ENCODE results near the gene CTNND2. TPM values are rescaled to one million over a fixed set of nuclear protein-coding genes. Genes with fewer than 3 reads are reported as not detected.

The CTNND2 gene
- total and polyA plus RNA-seq, 4 donors, result 0.30 to 2.2 (median 0.71) TPM

- no peak overlapping the region for H3K4me3 ChIP-seq
- no peak overlapping the region for H3K27ac ChIP-seq (ENCODE audit: low read depth in 1 of 2, low read length in 1 of 2)
- DNase-seq (no peak), ATAC-seq (ENCODE audit: insufficient read depth, low FRiP score) (no peak)
- peaks cover 0 to 5% (median 0%) of the 10 kb centered on the region in 4 donors for H3K9me3 ChIP-seq (ENCODE audit: control insufficient read depth in 4 of 4, insufficient read depth in 3 of 4, low read length in 3 of 4)
- no peaks in the 10 kb centered on the region for H3K4me1 ChIP-seq (ENCODE audit: control insufficient read depth in 5 of 5, insufficient read depth in 5 of 5, low read length in 5 of 5)
- H3K9ac ChIP-seq (ENCODE audit: insufficient read depth in 1 of 2, low read length in 2 of 2), result no peak overlapping the region
- TF ChIP-seq CTCF (IDR thresholded peaks at IDR 0.05; ENCODE audit: control extremely low read depth, extremely low read depth), result no peak
- WGBS, 2 donors, result 83 to 88% methylated on average over 9 of the region's 9 CpGs
- H3K36me3 ChIP-seq (ENCODE audit: control insufficient read depth in 4 of 4, insufficient read depth in 4 of 4, low read length in 4 of 4), result no peaks in the 10 kb centered on the region
- no peaks in the 10 kb centered on the region for H3K27me3 ChIP-seq (ENCODE audit: control insufficient read depth in 3 of 3, insufficient read depth in 3 of 3, low read length in 2 of 3)
Measured at GRCh38 chr5:11918463-11919045, 14.3 kb upstream of the CTNND2 start.

- DNase-seq (no peak), ATAC-seq (ENCODE audit: insufficient read depth, low FRiP score) (no peak)
- Histone ChIP-seq H3K27me3 (ENCODE audit: control insufficient read depth in 3 of 3, insufficient read depth in 3 of 3, low read length in 2 of 3) (peaks cover 5 to 23% (median 9%) of the 10 kb centered on the region in 3 donors), H3K36me3 (ENCODE audit: control insufficient read depth in 4 of 4, insufficient read depth in 4 of 4, low read length in 4 of 4) (no peaks in the 10 kb centered on the region), H3K27ac (ENCODE audit: low read depth in 1 of 2, low read length in 1 of 2) (no peak overlapping the region), H3K9ac (ENCODE audit: insufficient read depth in 1 of 2, low read length in 2 of 2) (no peak overlapping the region), H3K4me1 (ENCODE audit: control insufficient read depth in 5 of 5, insufficient read depth in 5 of 5, low read length in 5 of 5) (peaks cover 0 to 3% (median 0%) of the 10 kb centered on the region in 5 donors), H3K9me3 (ENCODE audit: control insufficient read depth in 4 of 4, insufficient read depth in 3 of 4, low read length in 3 of 4) (peaks cover 0 to 5% (median 0%) of the 10 kb centered on the region in 4 donors), H3K4me3 (no peak overlapping the region)
- no peak for TF ChIP-seq CTCF (IDR thresholded peaks at IDR 0.05; ENCODE audit: control extremely low read depth, extremely low read depth)
- 68 to 71% methylated on average over 2 of the region's 2 CpGs for WGBS, 2 donors
Measured at GRCh38 chr5:11909471-11909870, 5.2 kb upstream of the CTNND2 start.

GRCh38 chr5:11906497-11906896 lies 2.3 kb upstream of the CTNND2 start:
- DNase-seq, result no peak
- no peak overlapping the region for H3K27ac ChIP-seq (ENCODE audit: low read depth in 1 of 2, low read length in 1 of 2)
- WGBS, 2 donors, result 77 to 87% methylated on average over 2 of the region's 2 CpGs
- ATAC-seq (ENCODE audit: insufficient read depth, low FRiP score), result no peak
- H3K27me3 ChIP-seq (ENCODE audit: control insufficient read depth in 3 of 3, insufficient read depth in 3 of 3, low read length in 2 of 3), result peaks cover 5 to 43% (median 26%) of the 10 kb centered on the region in 3 donors
- H3K9me3 ChIP-seq (ENCODE audit: control insufficient read depth in 4 of 4, insufficient read depth in 3 of 4, low read length in 3 of 4), result peaks cover 0 to 3% (median 0%) of the 10 kb centered on the region in 4 donors
- no peaks in the 10 kb centered on the region for H3K36me3 ChIP-seq (ENCODE audit: control insufficient read depth in 4 of 4, insufficient read depth in 4 of 4, low read length in 4 of 4)
- H3K9ac ChIP-seq (ENCODE audit: insufficient read depth in 1 of 2, low read length in 2 of 2), result no peak overlapping the region
- TF ChIP-seq CTCF (IDR thresholded peaks at IDR 0.05; ENCODE audit: control extremely low read depth, extremely low read depth), result no peak
- peaks cover 0 to 9% (median 0%) of the 10 kb centered on the region in 5 donors for H3K4me1 ChIP-seq (ENCODE audit: control insufficient read depth in 5 of 5, insufficient read depth in 5 of 5, low read length in 5 of 5)
- no peak overlapping the region for H3K4me3 ChIP-seq

- H3K27ac ChIP-seq (ENCODE audit: low read depth in 1 of 2, low read length in 1 of 2), result no peak overlapping the region
- peaks cover 5 to 48% (median 26%) of the 10 kb centered on the region in 3 donors for H3K27me3 ChIP-seq (ENCODE audit: control insufficient read depth in 3 of 3, insufficient read depth in 3 of 3, low read length in 2 of 3)
- no peak for TF ChIP-seq CTCF (IDR thresholded peaks at IDR 0.05; ENCODE audit: control extremely low read depth, extremely low read depth)
- ATAC-seq (ENCODE audit: insufficient read depth, low FRiP score), result no peak
- no peaks in the 10 kb centered on the region for H3K36me3 ChIP-seq (ENCODE audit: control insufficient read depth in 4 of 4, insufficient read depth in 4 of 4, low read length in 4 of 4)
- no peak for DNase-seq
- H3K9ac ChIP-seq (ENCODE audit: insufficient read depth in 1 of 2, low read length in 2 of 2), result no peak overlapping the region
- 23 to 35% methylated on average over 12 of the region's 12 CpGs for whole genome bisulfite sequencing, 2 donors
- H3K4me1 ChIP-seq (ENCODE audit: control insufficient read depth in 5 of 5, insufficient read depth in 5 of 5, low read length in 5 of 5), result peaks cover 0 to 9% (median 0%) of the 10 kb centered on the region in 5 donors
- no peak overlapping the region for H3K4me3 ChIP-seq
- peaks cover 0 to 3% (median 0%) of the 10 kb centered on the region in 4 donors for H3K9me3 ChIP-seq (ENCODE audit: control insufficient read depth in 4 of 4, insufficient read depth in 3 of 4, low read length in 3 of 4)
Measured at GRCh38 chr5:11905206-11905605, 960 bp upstream of the CTNND2 start.
